IMR-90 (cell line): ENCODE data around the gene GOLGA8B. TPM values are rescaled to one million over a fixed set of nuclear protein-coding genes. Genes with fewer than 3 reads are reported as not detected.
"Not testable (repeated sequence)": the region's sequence is repeated elsewhere in the genome, so short reads cannot be mapped to it uniquely, and the experiment has no call there.

Experiments used
- ATAC-seq: fragments of 200-7000 bp; cut with Tn5 transposase; 2 replicates; pipeline ENCODE4 v1.9.1; 2020; ENCODE audit warnings: low read depth, mild to moderate bottlenecking, moderate library complexity
- BruUV-seq: library from RNA; stranded (reverse); fragments of 400-500 nt; replicated peaks from 2 replicates; lab custom pipeline; 2021; lab: Mats Ljungman, UMichigan
- CTCF ChIA-PET: fragments of 300-600 bp; formaldehyde crosslinking; extraction: SDS; loops from one replicate; lab custom pipeline; 2021; ENCODE audit warnings: antibody characterized with exemption; lab: Yijun Ruan, JAX
- POLR2A ChIA-PET: fragments of 300-600 bp; sonication (Branson Sonifier 250); formaldehyde crosslinking; loops from one replicate; lab custom pipeline; 2022; ENCODE audit warnings: antibody characterized with exemption; ENCODE audit not compliant: unreplicated experiment; lab: Charles Lee
- DNase-seq: peaks from one replicate; pipeline ENCODE4 v3.0.0; 2013
- H2AFZ ChIP-seq: replicated peaks from 2 replicates; pipeline ENCODE3; 2013; ENCODE audit warnings: low read length, mild to moderate bottlenecking; ENCODE audit not compliant: poor library complexity
- H2AK5ac ChIP-seq: 2 replicates; pipeline ENCODE4 v1.6.1; 2013; ENCODE audit warnings: low read depth, low read length, inconsistent platforms
- H2AK9ac ChIP-seq: replicated peaks from 2 replicates; pipeline ENCODE3; 2013; ENCODE audit warnings: mild to moderate bottlenecking, low read depth, low read length, moderate library complexity; ENCODE audit not compliant: poor library complexity
- H2BK120ac ChIP-seq: 2 replicates; pipeline ENCODE4 v1.6.1; 2013; ENCODE audit warnings: low read depth, low read length, inconsistent platforms
- H2BK15ac ChIP-seq: 3 replicates; pipeline ENCODE4 v1.6.1; 2013; ENCODE audit warnings: low read depth, low read length, inconsistent platforms
- H2BK20ac ChIP-seq: 2 replicates; pipeline ENCODE4 v1.6.1; 2013; ENCODE audit warnings: low read depth, mild to moderate bottlenecking, inconsistent platforms, low read length, moderate library complexity
- H2BK5ac ChIP-seq: 2 replicates; pipeline ENCODE4 v1.6.1; 2013; ENCODE audit warnings: mild to moderate bottlenecking, low read depth, low read length, inconsistent platforms; ENCODE audit not compliant: poor library complexity, severe bottlenecking
- H3K14ac ChIP-seq: replicated peaks from 2 replicates; pipeline ENCODE4 v1.6.1; 2013; ENCODE audit warnings: low read depth, low read length, inconsistent platforms
- H3K18ac ChIP-seq: 2 replicates; pipeline ENCODE4 v1.6.1; 2013; ENCODE audit warnings: low read depth, low read length, control low read depth
- H3K23ac ChIP-seq: 2 replicates; pipeline ENCODE4 v1.6.1; 2013; ENCODE audit warnings: low read depth, low read length, inconsistent platforms
- H3K27ac ChIP-seq: 2 replicates; pipeline ENCODE4 v1.5.1; 2013; ENCODE audit warnings: mild to moderate bottlenecking, control low read depth, low read length; ENCODE audit not compliant: insufficient read depth
- H3K27me3 ChIP-seq: 2 replicates; pipeline ENCODE4 v1.6.1; 2013; ENCODE audit warnings: low read length; ENCODE audit not compliant: control insufficient read depth, insufficient read depth
- H3K36me3 ChIP-seq: 2 replicates; pipeline ENCODE4 v1.6.1; 2013; ENCODE audit warnings: low read length, mixed read lengths; ENCODE audit not compliant: control insufficient read depth, insufficient read depth
- H3K4ac ChIP-seq: 2 replicates; pipeline ENCODE4 v1.6.1; 2013; ENCODE audit warnings: low read depth, low read length, inconsistent platforms
- H3K4me1 ChIP-seq: 2 replicates; pipeline ENCODE4 v1.6.1; 2013; ENCODE audit warnings: low read length, mixed read lengths; ENCODE audit not compliant: control insufficient read depth, insufficient read depth
- H3K4me2 ChIP-seq: 2 replicates; pipeline ENCODE4 v1.6.1; 2013; ENCODE audit warnings: low read depth, mild to moderate bottlenecking, control low read depth, low read length, moderate library complexity
- H3K4me3 ChIP-seq: 2 replicates; pipeline ENCODE4 v1.5.1; 2013; ENCODE audit warnings: low read depth, mild to moderate bottlenecking, control low read depth, low read length, moderate library complexity; ENCODE audit not compliant: insufficient read depth
- H3K56ac ChIP-seq: 2 replicates; pipeline ENCODE4 v1.6.1; 2013; ENCODE audit warnings: low read length, inconsistent platforms; ENCODE audit not compliant: insufficient read depth; ENCODE audit errors: extremely low read depth
- H3K79me1 ChIP-seq, 2 experiments: 2 replicates each; pipeline ENCODE4 v1.6.1; 2013; ENCODE audit warnings: low read length in 2 of 2, inconsistent platforms in 1 of 2, low read depth in 1 of 2
- H3K9ac ChIP-seq: 2 replicates; pipeline ENCODE4 v1.6.1; 2013; ENCODE audit warnings: low read depth, low read length, control low read depth
- H3K9me1 ChIP-seq: 2 replicates; pipeline ENCODE4 v1.6.1; 2013; ENCODE audit warnings: low read length, inconsistent platforms; ENCODE audit not compliant: insufficient read depth
- H3K9me3 ChIP-seq: 2 replicates; pipeline ENCODE4 v1.6.1; 2013; ENCODE audit warnings: low read length; ENCODE audit not compliant: control insufficient read depth, insufficient read depth
- H4K20me1 ChIP-seq: 2 replicates; pipeline ENCODE4 v1.6.1; 2013; ENCODE audit warnings: low read length, inconsistent platforms; ENCODE audit not compliant: insufficient read depth
- H4K5ac ChIP-seq: 2 replicates; pipeline ENCODE4 v1.6.1; 2013; ENCODE audit warnings: mild to moderate bottlenecking, low read depth, low read length, control low read depth
- H4K8ac ChIP-seq, 2 experiments: 2 replicates each; pipeline ENCODE4 v1.6.1; 2013; ENCODE audit warnings: low read depth in 2 of 2, low read length in 2 of 2, control low read depth in 1 of 2, inconsistent platforms in 1 of 2
- H4K91ac ChIP-seq: 2 replicates; pipeline ENCODE4 v1.6.1; 2013; ENCODE audit warnings: low read depth, low read length, inconsistent platforms; ENCODE audit not compliant: insufficient read depth
- WGBS, 2 experiments: methylation state at CpG; one replicate each; pipeline versions ENCODE4 v1.1.5 to v1.1.7; 2013; ENCODE audit warnings: missing lambda C conversion rate in 2 of 2; ENCODE audit not compliant: insufficient read length in 1 of 2; ENCODE audit errors: extremely low coverage in 2 of 2; 5-methylcytosine and 5-hydroxymethylcytosine counted together
- dilution Hi-C: fragments of 300-500 bp; cut with HindIII; formaldehyde crosslinking; loops from one replicate; pipeline ENCODE4 v1.14.3; 2018; ENCODE audit warnings: low sequenced_read_pairs; ENCODE audit not compliant: unreplicated experiment
- in situ Hi-C: fragments of 300-500 bp; cut with MboI; formaldehyde crosslinking; loops from 3 replicates; pipeline ENCODE4 v1.14.3; 2019; ENCODE audit warnings: low sequenced_read_pairs, inconsistent platforms, mixed read lengths
- intact Hi-C: fragments of 100-400 bp; cut with micrococcal nuclease; formaldehyde crosslinking; loops from 2 replicates; pipeline ENCODE4 v1.10.0; 2022
- polyA plus RNA-seq, 3 experiments: library from polyadenylated mRNA; depleted of rRNA; stranded (reverse); fragments of >200 nt; gene quantifications; 2 replicates each; pipeline ENCODE4 v1.2.3, GENCODE V29; 2012; ENCODE audit warnings: low replicate concordance in 1 of 3
- total RNA-seq: library from RNA; depleted of rRNA; stranded (reverse); fragments of >200 nt; gene quantifications from 2 replicates; pipeline ENCODE4 v1.2.3, GENCODE V29; 2012

The GOLGA8B gene
- total and polyA plus RNA-seq, 2 of the 4 experiments (the other 2 are of a cell fraction): 7.7 to 31.6 TPM

- ATAC-seq: peak; percentile 35; the same call in 1 of the 2 replicates
- dilution Hi-C loops, H2AFZ ChIP-seq, H3K14ac ChIP-seq, H3K9me3 ChIP-seq, H4K5ac ChIP-seq, H3K4ac ChIP-seq, H3K27me3 ChIP-seq, H2AK5ac ChIP-seq, H3K4me1 ChIP-seq, in situ Hi-C loops, H3K56ac ChIP-seq, POLR2A ChIA-PET, H3K4me3 ChIP-seq, H2BK15ac ChIP-seq, H2AK9ac ChIP-seq, H4K91ac ChIP-seq, H2BK5ac ChIP-seq, H3K79me1 ChIP-seq, CTCF ChIA-PET, intact Hi-C loops, H3K9ac ChIP-seq, H3K9me1 ChIP-seq, H3K27ac ChIP-seq, H4K8ac ChIP-seq, H2BK20ac ChIP-seq, H3K18ac ChIP-seq, H2BK120ac ChIP-seq, BruUV-seq, H3K23ac ChIP-seq, H4K20me1 ChIP-seq, DNase-seq, H3K4me2 ChIP-seq, H3K36me3 ChIP-seq: not testable (repeated sequence)
- no CpG with 5 or more reads among the region's 7 CpGs for WGBS, 2 experiments
These were observed 39.4 kb downstream of the GOLGA8B start for GRCh38 chr15:34543860-34544649.

DNA sequence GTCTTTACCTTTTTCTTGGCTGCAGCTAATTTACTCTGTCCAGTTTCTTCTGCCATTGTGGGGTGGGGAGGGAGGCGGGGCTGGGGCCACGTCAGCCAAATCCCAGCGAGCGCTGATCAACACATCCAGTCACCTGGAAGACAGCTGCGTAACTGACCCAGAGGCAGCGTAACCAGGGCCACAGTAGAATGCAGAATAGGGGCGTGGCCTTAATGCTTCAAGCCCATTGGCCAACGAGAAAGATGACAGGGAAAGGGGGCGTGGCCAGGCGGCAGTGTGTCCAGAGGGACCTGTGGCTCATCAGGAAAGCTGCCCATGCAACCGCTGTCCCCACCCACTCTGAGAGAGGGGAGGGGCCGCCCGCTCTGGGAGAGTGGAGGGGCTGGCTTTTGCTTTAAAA lies 47.6 kb downstream of the GOLGA8B start:
- H2BK20ac ChIP-seq, DNase-seq, H3K27me3 ChIP-seq, ATAC-seq, H3K23ac ChIP-seq, POLR2A ChIA-PET, H3K4ac ChIP-seq, H2BK15ac ChIP-seq, in situ Hi-C loops, BruUV-seq, H3K27ac ChIP-seq, H3K4me3 ChIP-seq, H2AK9ac ChIP-seq, H3K79me1 ChIP-seq, H2BK5ac ChIP-seq, H3K4me1 ChIP-seq, H2AFZ ChIP-seq, H3K9me1 ChIP-seq, H3K9me3 ChIP-seq, dilution Hi-C loops, H3K36me3 ChIP-seq, H2AK5ac ChIP-seq, intact Hi-C loops, H4K91ac ChIP-seq, H4K5ac ChIP-seq, H2BK120ac ChIP-seq, H3K4me2 ChIP-seq, H4K20me1 ChIP-seq, H3K14ac ChIP-seq, H4K8ac ChIP-seq, H3K9ac ChIP-seq, H3K18ac ChIP-seq, CTCF ChIA-PET, H3K56ac ChIP-seq: not testable (repeated sequence)
- WGBS, 2 experiments: no CpG with 5 or more reads among the region's 13 CpGs
